Aorta (tissue), 5 donors: ENCODE results near the gene MTG1. TPM values are rescaled to one million over a fixed set of nuclear protein-coding genes. Genes with fewer than 3 reads are reported as not detected.

Source experiments
- ATAC-seq: fragments of 200-7000 bp; cut with Tn5 transposase; one replicate; pipeline ENCODE4 v1.9.1; 2022; ENCODE audit warnings: moderate library complexity; ENCODE audit not compliant: low FRiP score
- DNase-seq, 2 donors: peaks; one replicate each; pipeline ENCODE4 v3.0.0-alpha.2; 2020
- H3K27ac ChIP-seq, 2 donors: one replicate each; pipeline ENCODE4 v1.5.1; 2013; ENCODE audit warnings: low read length in 2 of 2, mild to moderate bottlenecking in 2 of 2, moderate library complexity in 2 of 2, control low read depth in 1 of 2, inconsistent platforms in 1 of 2, low read depth in 1 of 2
- H3K27me3 ChIP-seq, 2 donors: one replicate each; pipeline ENCODE4 v1.6.1; 2013; ENCODE audit warnings: control low read depth in 1 of 2, low read length in 1 of 2, mild to moderate bottlenecking in 1 of 2, moderate library complexity in 1 of 2; ENCODE audit not compliant: insufficient read depth in 2 of 2, control insufficient read depth in 1 of 2
- H3K36me3 ChIP-seq, 2 donors: one replicate each; pipeline ENCODE4 v1.6.1; 2013; ENCODE audit warnings: control low read depth in 1 of 2, low read length in 1 of 2, mild to moderate bottlenecking in 1 of 2; ENCODE audit not compliant: insufficient read depth in 2 of 2, control insufficient read depth in 1 of 2
- H3K4me1 ChIP-seq, 2 donors: one replicate each; pipeline ENCODE4 v1.6.1; 2013; ENCODE audit warnings: low read length in 2 of 2, control low read depth in 1 of 2, mild to moderate bottlenecking in 1 of 2, moderate library complexity in 1 of 2; ENCODE audit not compliant: insufficient read depth in 2 of 2, control insufficient read depth in 1 of 2
- H3K4me3 ChIP-seq, 2 donors: one replicate each; pipeline ENCODE4 v1.5.1; 2013; ENCODE audit warnings: low read length in 2 of 2, control low read depth in 1 of 2, mild to moderate bottlenecking in 1 of 2
- H3K9me3 ChIP-seq: one replicate; pipeline ENCODE4 v1.6.1; 2013; ENCODE audit warnings: mild to moderate bottlenecking, low read length; ENCODE audit not compliant: control insufficient read depth
- WGBS, 2 donors: extraction: QIAGEN DNeasy Blood & Tissue Kit; methylation state at CpG; one replicate each; pipeline ENCODE4 v1.1.7; 2013; 5-methylcytosine and 5-hydroxymethylcytosine counted together
- intact Hi-C, 2 donors: fragments of 100-400 bp; cut with DNase I; formaldehyde crosslinking; loops; one replicate each; pipeline versions ENCODE4 v1.14.2 to v1.15.0; 2022
- long read RNA-seq, 2 donors: library from polyadenylated mRNA; unstranded; transcript quantifications; one replicate each; pipeline ENCODE4 v2.0.0, GENCODE V29; 2020 to 2021
- polyA plus RNA-seq, 2 donors: library from polyadenylated mRNA; stranded (reverse); fragments of 200-250 nt; gene quantifications; one replicate each; pipeline ENCODE4 v1.2.3, GENCODE V29; 2013
- total RNA-seq, 2 donors: library from RNA; stranded (reverse); fragmentation: NEBNext Ultra II Directional; extraction: Animal tissue kit (Norgen Biotek cat#: 25700); gene quantifications; one replicate each; pipeline ENCODE4 v1.2.1, GENCODE V29; 2021
- donor health status: healthy with polysubstance abuse.
- donor health status: Bipolar disorder and iron deficiency.
- donor health status: DM: no; HTN: no; CAD: no.
- donor health status: DM: no; HTN: no; CAD: no.
- donor health status: DM: yes; HTN: yes; CAD: no.

The MTG1 gene
- 10 to 100 TPM; 25.9 to 39.3 TPM for total RNA-seq
- 10 to 100 TPM; 13.1 to 36.1 TPM for polyA plus RNA-seq
- long read RNA-seq, donor 1, transcript MTG1-208 (6 exons, 693 nt), result minor isoform, 5 of 93 reads
- long read RNA-seq, donor 1, transcript MTG1-201 (11 exons, 1,560 nt), result major isoform, 60 of 93 reads
- long read RNA-seq, donor 1, partial matches to known transcripts, result 14 of 93 reads
- long read RNA-seq, donor 1, other reads (novel, unspliced or antisense), result 10 of 93 reads
- long read RNA-seq, donor 2, transcript MTG1-201 (11 exons, 1,560 nt), result major isoform, 6 of 27 reads
- long read RNA-seq, donor 2, partial matches to known transcripts, result 8 of 27 reads
- long read RNA-seq, donor 2, other reads (novel, unspliced or antisense), result 9 of 27 reads

GRCh38 chr10:133394064-133394663 lies at the start of gene MTG1:
MTG1 (plus strand) TSS chr10:133394157; CDS start chr10:133394221, 64 bp downstream.
- Histone ChIP-seq H3K27me3 (no peaks in the 10 kb centered on the region), H3K27ac (peak within 1 kb of the TSS in 1 of 2 donors; percentile 58), H3K4me1 (no peaks in the 10 kb centered on the region), H3K36me3 (no peaks in the 10 kb centered on the region), H3K4me3 (peak within 1 kb of the TSS; percentile 79 to 86), H3K9me3 (no peaks in the 10 kb centered on the region)
- WGBS, 2 donors, result 0 to 1% methylated on average over 69 of the region's 69 CpGs
- DNase-seq, result peak; percentile 96 to 99
- peak; percentile 97 for ATAC-seq
- intact Hi-C loops, result no loop called here

- WGBS, 2 donors, result 68 to 73% methylated on average over 5 of the region's 5 CpGs
- no peaks in the 10 kb centered on the region for H3K4me1 ChIP-seq
- intact Hi-C loops, result no loop called here
- no peak overlapping the region for H3K27ac ChIP-seq
- H3K27me3 ChIP-seq, result no peaks in the 10 kb centered on the region
- ATAC-seq, result no peak
- no peaks in the 10 kb centered on the region for H3K36me3 ChIP-seq
- DNase-seq, result no peak
- no peaks in the 10 kb centered on the region for H3K9me3 ChIP-seq
- H3K4me3 ChIP-seq, result no peak overlapping the region
Measured at GRCh38 chr10:133344236-133344635, 49.7 kb upstream of the MTG1 start.

GRCh38 chr10:133346413-133346812 lies 47.5 kb upstream of the MTG1 start:
- Histone ChIP-seq H3K36me3 (no peaks in the 10 kb centered on the region), H3K4me1 (no peaks in the 10 kb centered on the region), H3K9me3 (no peaks in the 10 kb centered on the region), H3K4me3 (no peak overlapping the region), H3K27me3 (no peaks in the 10 kb centered on the region), H3K27ac (no peak overlapping the region)
- no peak for ATAC-seq
- DNase-seq, result no peak
- 57 to 64% methylated on average over 11 of the region's 11 CpGs for WGBS, 2 donors
- intact Hi-C loops, result no loop called here

GRCh38 chr10:133347710-133348517 lies 46.0 kb upstream of the MTG1 start:
- ATAC-seq (no peak), DNase-seq (no peak)
- no peaks in the 10 kb centered on the region for H3K27me3 ChIP-seq
- 58% methylated on average over 16 of the region's 16 CpGs for WGBS, 2 donors
- no peaks in the 10 kb centered on the region for H3K36me3 ChIP-seq
- intact Hi-C loops, result no loop called here
- no peaks in the 10 kb centered on the region for H3K4me1 ChIP-seq
- H3K9me3 ChIP-seq, result no peaks in the 10 kb centered on the region
- no peak overlapping the region for H3K4me3 ChIP-seq
- H3K27ac ChIP-seq, result no peak overlapping the region

GRCh38 chr10:133349160-133349568 lies 44.8 kb upstream of the MTG1 start:
- ATAC-seq (no peak), DNase-seq (no peak)
- H3K27me3 ChIP-seq, result no peaks in the 10 kb centered on the region
- H3K36me3 ChIP-seq, result no peaks in the 10 kb centered on the region
- WGBS, 2 donors, result 84 to 89% methylated on average over 8 of the region's 8 CpGs
- H3K9me3 ChIP-seq, result no peaks in the 10 kb centered on the region
- no peak overlapping the region for H3K4me3 ChIP-seq
- no peaks in the 10 kb centered on the region for H3K4me1 ChIP-seq
- no peak overlapping the region for H3K27ac ChIP-seq
- intact Hi-C loops, result no loop called here

- no peak for DNase-seq
- ATAC-seq, result no peak
- Histone ChIP-seq H3K27me3 (no peaks in the 10 kb centered on the region), H3K4me1 (no peaks in the 10 kb centered on the region), H3K4me3 (no peak overlapping the region), H3K27ac (no peak overlapping the region), H3K9me3 (no peaks in the 10 kb centered on the region), H3K36me3 (no peaks in the 10 kb centered on the region)
- 70 to 83% methylated on average over 7 to 9 of the region's 9 CpGs for WGBS, 2 donors
- intact Hi-C loops, result no loop called here
Measured at GRCh38 chr10:133349577-133350011, 44.4 kb upstream of the MTG1 start.

GRCh38 chr10:133350283-133350949 lies 43.5 kb upstream of the MTG1 start:
- intact Hi-C loops, result no loop called here
- Histone ChIP-seq H3K4me3 (no peak overlapping the region), H3K27me3 (no peaks in the 10 kb centered on the region), H3K4me1 (no peaks in the 10 kb centered on the region), H3K9me3 (no peaks in the 10 kb centered on the region), H3K27ac (no peak overlapping the region), H3K36me3 (no peaks in the 10 kb centered on the region)
- 83 to 85% methylated on average over 12 of the region's 12 CpGs for WGBS, 2 donors
- no peak for ATAC-seq
- DNase-seq, result no peak

- Histone ChIP-seq H3K4me3 (no peak overlapping the region), H3K4me1 (no peaks in the 10 kb centered on the region), H3K27ac (no peak overlapping the region), H3K9me3 (no peaks in the 10 kb centered on the region), H3K27me3 (no peaks in the 10 kb centered on the region), H3K36me3 (no peaks in the 10 kb centered on the region)
- DNase-seq, result no peak
- WGBS, 2 donors, result 44% methylated on average over 13 of the region's 13 CpGs
- no peak for ATAC-seq
- intact Hi-C loops, result no loop called here
Measured at GRCh38 chr10:133350950-133351329, 43.0 kb upstream of the MTG1 start.
